Smooth muscle cell of the pulmonary artery (primary cell): ENCODE results near the gene PSMG4. TPM values are rescaled to one million over a fixed set of nuclear protein-coding genes. Genes with fewer than 3 reads are reported as not detected.

Experiments
- total RNA-seq: library from RNA; depleted of rRNA; stranded (reverse); fragments of >200 nt; gene quantifications from 2 replicates; pipeline ENCODE4 v1.2.3, GENCODE V29; 2014

The PSMG4 gene, protein sequence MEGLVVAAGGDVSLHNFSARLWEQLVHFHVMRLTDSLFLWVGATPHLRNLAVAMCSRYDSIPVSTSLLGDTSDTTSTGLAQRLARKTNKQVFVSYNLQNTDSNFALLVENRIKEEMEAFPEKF
- total RNA-seq: 21.7 and 28.2 TPM in 2 replicates

DNA sequence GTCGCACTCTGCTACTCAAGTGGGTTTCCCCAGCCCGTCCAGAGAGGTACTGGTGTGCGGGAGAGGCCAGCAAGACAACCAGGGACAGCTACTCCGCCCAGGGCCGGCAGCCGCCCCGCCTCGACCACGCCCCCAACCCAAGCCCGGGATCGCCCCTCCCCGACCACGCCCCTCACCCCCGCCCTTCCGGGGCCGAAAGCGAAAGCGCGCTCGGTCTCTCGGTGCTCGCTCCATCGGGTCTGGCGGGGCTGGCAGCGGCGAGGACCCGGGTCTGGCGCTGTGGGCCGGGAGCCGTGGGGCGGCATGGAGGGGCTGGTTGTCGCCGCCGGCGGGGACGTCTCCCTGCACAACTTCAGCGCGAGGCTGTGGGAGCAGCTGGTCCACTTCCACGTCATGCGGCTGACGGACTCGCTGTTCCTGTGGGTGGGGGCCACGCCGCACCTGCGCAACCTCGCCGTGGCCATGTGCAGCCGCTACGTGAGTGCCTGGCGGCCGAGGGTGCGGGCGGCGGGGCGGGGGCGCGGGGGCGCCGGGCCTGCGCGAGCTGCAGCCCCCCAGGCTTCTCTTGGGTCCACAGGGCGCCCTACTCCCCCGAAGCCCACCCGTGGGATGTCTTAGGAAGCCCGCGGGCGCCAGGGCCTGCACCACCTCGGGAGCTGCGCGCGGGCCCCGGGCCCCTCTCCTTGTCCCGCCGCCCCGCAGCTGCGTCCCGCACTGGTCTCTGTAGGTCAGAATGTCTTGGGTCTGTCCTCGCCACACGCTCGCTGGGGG is at the start of gene PSMG4:
PSMG4 (plus strand) TSS at position 228 of the 771 bp plus-strand sequence; CDS start at position 304, 76 bp downstream.

DNA sequence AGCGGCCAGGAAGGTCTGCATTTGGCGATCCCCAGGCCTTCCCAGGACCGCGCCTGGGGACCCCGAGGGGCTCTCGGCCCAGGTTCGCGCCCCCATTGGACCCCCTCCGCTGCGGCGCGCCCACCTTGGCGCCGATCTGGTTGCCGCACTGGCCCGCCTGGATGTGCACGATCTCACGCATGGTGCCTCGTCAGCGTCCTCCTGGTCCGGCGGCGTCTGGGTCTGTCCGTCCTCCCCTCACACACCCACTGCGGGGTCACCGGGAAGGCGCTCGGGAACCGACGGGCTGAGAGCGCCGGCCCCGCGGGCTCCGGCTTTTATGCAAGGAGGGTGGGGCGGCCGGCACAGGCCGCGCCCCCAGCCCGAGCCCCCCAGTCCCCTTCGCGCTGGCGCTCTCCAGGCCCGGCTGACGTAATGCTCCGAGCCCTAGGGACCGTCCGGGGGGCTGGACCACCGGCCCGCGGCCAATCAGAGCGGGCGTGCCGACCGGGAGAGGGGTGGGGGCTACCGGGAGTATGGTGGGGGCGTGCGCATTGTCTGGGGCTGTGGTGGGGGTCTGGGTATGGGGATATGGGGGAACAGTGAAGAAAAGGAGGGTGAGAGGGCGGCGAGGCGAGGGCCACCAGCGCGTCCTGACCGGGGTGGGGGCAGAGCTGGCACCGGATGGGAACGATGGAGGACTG is 31.2 kb upstream of the PSMG4 start, which contains the start of gene TUBB2B:
TUBB2B (minus strand) TSS at position 291 of the 683 bp plus-strand sequence; CDS start at position 181, 110 bp downstream.

Other genes starting within 250 kb of the PSMG4 start
- gene RIPK1, start 190.5 kb upstream of the PSMG4 start, total RNA-seq: 18.9 and 20.3 TPM in 2 replicates
- gene BPHL, start 140.2 kb upstream of the PSMG4 start, total RNA-seq: 8.2 and 18.9 TPM in 2 replicates
- gene TUBB2A, start 101.4 kb upstream of the PSMG4 start, total RNA-seq: 65.7 and 75.9 TPM in 2 replicates
- gene TUBB2B, start 31.3 kb upstream of the PSMG4 start, total RNA-seq: 3.9 and 5.1 TPM in 2 replicates
- gene SLC22A23, start 198.1 kb downstream of the PSMG4 start, total RNA-seq: 4.2 and 18.1 TPM in 2 replicates